NCI-H2081 treated with DMSO at 0.1 percent for 48 hours (cell line): ENCODE results near the gene AGXT.

Experiments used
- DNase-seq: peaks from one replicate; lab custom pipeline; 2025; lab: John Stamatoyannopoulos, UW

The AGXT gene

DNA sequence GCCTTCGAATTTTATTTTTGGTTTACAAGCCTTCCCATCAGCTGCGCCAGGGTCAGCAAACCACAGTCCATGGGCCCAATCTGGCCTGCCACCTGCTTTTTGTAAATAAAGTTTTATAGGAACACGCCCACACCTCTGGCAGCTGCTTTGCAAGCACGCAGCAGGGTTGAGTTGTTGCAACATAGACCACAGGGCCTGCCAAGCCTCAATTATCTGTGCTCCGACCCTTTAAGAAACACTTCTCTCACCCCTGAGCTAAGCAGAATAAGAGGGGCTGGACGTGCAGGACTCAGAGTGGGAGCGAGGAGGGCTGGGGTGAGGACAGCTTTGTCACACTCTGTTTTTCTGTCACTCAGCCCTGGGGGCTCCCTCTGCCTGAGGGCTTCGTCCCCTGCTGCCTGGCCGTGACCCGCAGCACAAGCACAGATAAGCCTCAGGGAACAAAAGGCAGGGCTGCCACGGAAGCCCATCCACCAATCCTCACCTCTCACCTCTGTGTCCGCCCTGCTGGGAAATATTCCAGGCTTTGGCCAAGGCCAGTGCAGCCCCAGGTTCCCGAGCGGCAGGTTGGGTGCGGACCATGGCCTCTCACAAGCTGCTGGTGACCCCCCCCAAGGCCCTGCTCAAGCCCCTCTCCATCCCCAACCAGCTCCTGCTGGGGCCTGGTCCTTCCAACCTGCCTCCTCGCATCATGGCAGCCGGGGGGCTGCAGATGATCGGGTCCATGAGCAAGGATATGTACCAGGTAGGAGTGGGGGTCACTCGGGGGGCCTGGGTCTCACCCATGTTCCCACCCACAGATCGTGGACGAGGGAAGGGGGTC lies at the start of gene AGXT:
TSS of gene AGXT (plus strand) at position 539 of the 823 bp plus-strand sequence. CDS start at position 581, 42 bp downstream.
- peak; percentile 41 for DNase-seq

DNA sequence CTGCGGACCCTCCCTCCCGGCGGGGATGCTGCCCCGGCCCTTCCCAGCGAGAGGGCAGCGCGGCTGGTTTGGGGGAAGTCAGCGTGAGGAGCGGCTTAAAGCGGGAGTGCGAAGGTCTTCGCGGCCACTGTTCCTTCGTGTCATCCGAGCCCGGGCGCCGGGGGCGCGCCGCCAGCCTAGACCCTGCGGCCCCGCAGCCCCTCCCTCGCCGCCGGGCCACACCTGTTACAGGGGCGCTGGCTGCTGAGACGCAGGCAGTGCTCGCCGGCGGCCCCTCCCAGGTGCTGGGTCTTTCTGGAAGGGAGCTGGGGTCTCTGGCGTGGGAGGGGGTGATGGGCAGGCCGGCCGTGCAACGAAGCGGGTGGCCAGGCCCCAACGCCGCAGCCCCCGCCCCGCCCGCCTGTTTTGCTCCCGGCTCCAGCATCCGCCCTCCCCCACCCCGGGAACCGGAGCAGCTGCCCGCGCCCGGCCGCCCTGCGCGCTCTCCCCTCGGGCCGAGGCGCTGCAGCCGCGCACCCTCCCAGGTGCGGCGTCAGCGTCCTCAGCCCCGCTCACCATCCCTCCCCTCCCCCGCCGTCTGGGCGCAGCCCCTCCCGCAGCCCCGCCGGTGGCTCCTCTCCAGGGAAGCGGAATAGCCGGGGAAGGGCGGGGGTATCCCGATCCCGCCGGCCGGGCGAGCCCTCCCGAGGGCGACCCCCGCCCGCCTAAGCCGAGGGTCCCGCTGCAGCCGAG lies 49.3 kb upstream of the AGXT start:
- DNase-seq: no peak

DNA sequence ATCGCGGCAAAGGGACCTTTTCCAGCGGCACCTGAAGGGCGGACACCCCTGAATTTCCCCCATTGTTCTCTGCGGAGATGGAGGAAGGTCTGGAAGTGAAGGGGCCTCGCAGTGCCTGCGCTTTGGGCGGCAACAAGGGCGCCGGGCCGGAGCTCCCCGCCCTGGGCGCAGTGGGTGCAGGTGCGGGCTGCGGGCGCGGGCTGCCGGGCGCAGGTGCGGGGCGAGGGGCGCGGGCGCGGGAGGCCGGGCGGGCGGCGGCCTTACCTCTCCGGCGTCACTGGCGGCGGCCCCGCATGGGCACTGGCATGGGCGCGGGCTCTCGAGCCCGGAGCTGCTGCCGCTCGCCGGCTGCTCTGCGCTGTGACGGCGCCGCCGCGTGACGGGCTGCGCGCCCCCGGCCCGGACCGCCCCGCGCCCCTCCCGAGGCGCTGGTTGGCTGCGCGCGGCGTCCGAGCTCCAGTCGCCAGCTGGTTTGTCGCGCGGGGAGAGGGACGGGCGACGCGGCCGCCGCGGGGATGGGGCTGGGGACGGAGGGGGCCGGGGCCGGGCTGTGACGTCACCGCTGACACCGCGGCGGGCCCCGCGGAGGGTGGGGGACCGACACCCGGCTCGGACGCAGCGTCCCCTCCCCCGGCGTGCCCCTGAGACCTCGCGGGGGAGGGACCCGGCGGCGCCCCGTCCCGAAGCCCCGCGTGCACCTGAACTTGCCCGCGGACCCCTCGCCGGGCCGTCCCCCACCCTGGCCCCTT lies 48.6 kb upstream of the AGXT start, which contains the start of gene KIF1A:
TSS of gene KIF1A (minus strand) at position 362 of the 749 bp plus-strand sequence. CDS start 22,467 bp downstream, outside the sequence.
- DNase-seq: peak; percentile 75

DNA sequence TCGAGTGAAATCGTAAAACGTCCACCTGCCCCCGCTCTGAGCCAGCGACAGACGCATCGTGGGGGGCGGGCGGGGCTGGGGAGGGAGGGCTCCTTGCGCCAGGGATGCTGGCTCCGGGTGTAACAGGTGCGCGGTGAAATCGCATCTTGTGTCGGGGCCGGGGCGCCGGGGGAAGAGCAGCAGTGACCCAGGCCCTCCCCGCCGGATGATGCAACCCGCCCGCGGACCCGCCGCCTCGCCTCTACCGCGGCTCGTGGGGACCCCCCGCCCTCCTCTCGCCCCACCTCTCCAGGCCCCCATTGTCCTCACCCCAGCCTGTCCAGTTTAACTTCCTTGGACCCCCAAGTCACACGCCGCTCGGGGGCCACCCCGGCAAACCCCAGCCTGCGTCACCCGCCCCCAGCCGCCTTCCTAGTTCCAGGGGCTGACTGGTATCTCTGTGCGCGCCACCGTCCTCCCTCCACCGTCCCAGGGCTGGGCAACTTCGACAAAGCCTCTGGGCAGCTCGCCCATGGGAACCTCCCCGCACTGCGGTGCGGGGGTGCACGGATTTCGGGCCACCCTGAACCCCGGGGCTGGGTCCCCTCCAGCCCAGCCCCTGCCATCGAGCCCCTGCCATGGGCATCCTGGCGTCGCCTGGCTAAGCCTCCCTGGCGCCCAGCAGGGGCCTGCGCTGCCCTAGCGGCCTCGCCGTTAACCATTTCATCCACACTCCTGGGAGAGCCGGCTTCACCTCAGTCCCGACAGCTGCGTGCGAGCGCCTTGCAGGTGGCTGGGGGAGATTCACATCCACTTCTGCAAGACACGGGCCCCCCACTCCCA lies 47.8 kb upstream of the AGXT start:
- DNase-seq: peak; percentile 38

DNA sequence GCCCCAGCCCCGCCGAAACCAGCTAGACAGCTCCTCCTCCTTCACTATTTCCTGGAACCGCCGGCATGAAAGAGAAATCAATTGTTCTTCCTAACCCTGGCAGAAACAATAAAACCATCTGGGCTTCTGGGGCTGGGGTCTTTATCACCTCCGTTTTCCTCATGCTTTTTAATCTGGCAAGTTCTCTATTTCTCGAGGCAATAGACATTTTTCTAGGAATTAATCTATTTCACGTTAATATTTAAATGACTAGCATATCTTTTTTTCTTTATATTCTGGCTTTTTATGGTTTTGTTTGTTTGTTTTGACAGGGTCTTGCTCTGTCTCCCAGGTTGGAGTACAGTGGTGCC lies 47.2 kb upstream of the AGXT start:
- no peak for DNase-seq

DNA sequence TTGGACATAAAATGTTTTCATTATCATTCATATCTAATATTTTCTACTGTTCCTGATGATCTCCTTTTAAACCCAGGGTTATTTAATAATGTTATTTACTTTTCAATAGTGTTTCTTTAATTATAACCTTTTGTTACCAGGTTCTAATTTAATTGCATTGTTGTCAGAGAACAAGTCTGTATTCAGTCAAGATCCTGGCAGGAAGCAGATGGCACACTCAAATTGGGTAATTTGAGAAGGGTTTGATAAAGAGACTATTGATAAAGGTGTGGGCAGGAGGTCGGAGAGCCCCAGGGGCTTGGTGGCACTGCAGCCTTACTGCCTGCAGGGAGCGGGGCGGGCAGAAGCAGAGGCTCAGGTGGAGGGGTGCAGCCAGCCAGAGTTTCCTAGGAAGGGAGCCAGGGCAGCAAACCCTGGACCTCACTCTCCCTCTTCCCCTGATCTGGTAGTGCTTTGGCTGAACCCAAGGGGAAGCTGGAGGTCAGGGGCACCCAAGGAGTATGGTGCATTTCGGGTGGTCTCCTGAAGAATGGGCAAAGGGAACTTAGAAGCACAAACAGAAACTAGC lies 46.3 kb upstream of the AGXT start:
- peak; percentile 59 for DNase-seq

DNA sequence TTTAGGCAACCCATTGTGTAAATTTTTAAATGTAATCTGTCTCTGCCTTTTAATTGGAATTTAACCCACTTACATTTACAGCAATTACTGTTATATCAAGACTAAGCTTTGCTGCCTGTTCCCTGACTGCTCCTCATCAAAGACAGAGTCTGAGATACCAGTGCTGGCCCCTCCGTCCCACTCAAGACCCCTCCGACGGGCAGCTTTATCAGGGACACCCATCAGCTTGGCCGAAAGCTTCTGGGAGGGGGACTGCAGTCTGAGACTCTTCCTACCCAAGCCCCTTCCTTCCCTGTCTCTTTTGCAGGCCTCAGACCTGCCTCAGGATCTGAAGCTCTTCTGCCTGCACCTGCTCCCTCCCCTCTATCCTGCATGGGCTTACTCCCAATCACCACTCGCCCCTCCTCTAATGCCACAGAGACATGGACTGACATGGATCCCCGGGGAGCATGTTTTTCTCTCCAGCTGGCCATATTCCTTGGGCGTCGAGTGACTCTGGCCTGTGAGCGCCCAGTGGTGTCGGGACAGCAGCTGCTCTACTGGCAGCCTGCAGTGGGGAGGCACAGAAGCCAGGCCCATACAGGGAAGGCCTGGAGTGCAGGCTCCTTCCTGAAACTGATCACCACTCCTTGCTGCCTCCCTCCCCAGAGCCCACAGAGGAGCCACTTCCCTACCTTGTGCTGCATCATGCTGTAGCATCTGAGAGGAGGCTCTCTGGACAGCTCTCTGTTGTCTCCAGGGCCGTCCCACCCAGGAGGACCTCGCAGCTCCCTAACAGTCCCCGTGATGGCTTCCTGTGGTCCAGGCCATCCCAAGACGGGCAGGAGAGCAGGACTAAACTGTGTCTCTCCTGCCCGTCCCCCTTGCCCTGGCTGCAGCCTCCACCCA lies 44.9 kb upstream of the AGXT start:
- DNase-seq: no peak

DNA sequence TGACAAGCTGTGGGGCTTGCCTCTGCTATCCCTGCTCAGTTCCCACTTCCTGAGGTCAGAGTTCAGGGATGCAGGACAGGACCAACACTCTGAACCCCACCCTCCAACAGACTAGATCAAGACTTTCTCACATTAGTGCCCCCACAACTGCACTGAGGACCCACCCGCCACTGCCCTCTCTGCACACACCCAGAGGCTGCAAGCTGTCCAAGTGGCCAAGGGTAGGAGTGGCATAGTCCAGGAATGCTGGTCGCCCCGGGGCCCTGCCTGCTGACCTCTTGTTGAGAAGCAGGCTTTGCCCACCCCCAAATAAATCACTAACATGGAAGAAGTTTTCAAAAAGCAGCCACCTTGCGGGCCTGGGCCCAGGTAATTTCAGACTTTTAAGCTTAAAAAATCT lies 43.1 kb upstream of the AGXT start:
- no peak for DNase-seq

DNA sequence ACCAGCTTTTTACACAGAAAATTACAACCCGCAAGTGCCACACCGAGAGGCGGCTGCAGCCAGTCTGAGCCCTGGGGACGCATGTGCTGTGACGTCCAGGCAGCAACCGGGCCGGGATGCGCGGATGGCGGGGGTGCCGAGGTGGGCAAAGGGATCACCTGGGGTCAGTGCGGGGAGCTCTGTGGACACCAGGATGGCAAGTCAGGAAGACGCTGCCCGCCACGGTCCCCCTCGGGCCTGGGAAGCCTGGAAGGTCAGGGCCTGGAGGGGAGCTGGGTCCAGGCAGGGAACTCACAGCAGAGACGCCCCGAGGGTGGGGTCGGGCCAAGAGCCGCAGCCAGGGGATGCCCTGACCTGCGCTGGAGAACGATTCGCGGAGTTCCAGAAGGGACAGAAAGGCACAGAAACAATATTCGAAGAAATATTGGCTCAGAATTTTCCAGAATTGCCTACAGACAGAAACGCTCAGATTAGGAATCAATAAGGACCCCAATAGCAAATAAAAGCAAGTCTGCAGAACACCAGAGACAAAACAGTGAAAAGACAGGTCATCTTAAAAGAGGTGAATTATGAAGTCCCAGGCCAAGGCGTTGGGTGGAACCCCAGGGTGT lies 36.9 kb upstream of the AGXT start:
- DNase-seq: no peak

DNA sequence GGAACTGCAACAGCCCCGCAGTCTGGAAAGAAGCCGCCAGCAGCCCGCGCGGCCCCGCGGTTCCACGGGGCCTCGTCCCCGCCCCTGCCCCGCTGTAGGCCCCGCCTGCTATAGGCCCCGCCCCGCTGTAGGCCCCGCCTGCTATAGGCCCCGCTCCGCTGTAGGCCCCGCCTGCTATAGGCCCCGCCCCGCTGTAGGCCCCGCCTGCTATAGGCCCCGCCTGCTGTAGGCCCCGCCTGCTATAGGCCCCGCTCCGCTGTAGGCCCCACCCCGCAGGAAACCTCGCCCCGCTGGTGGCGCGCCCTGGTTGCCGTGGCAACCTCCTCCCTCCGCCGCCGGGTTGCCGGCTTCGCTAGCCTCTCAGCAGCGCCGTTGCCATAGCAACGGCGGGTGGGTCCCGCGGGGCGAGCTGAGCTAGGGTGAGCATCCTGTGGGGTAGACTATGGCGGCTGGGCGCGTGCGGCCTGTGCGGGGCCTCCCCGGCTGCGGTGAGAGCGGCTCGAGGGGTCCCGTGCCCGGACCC lies 36.4 kb upstream of the AGXT start:
- peak; percentile 73 for DNase-seq

DNA sequence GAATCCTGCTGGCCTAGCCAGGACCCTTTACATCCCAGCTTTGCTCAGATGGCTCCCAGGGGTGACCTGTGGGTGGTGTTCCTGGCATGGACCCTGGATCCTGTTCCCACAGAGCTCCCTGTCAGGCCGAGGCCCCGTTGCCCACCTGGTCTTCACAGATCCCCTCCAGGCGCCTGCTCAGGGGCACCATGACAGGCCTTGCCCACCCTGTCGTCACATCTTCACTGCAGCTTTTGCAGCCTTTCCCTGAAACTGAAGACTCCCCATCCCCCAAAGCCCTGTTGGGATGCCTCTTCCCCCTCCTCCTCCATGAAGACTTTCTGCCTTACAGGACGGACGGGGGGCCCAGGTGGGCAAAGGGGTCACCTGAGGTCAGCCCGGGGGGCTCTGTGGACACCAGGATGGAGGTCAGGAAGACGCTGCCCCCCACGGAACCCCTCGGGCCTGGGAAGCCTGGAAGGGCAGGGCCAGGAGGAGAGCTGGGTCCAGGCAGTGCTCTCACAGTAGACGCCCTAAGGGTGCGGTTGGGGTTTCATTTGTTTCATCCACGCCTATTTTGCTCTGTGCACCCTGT lies 35.6 kb upstream of the AGXT start:
- DNase-seq: no peak

DNA sequence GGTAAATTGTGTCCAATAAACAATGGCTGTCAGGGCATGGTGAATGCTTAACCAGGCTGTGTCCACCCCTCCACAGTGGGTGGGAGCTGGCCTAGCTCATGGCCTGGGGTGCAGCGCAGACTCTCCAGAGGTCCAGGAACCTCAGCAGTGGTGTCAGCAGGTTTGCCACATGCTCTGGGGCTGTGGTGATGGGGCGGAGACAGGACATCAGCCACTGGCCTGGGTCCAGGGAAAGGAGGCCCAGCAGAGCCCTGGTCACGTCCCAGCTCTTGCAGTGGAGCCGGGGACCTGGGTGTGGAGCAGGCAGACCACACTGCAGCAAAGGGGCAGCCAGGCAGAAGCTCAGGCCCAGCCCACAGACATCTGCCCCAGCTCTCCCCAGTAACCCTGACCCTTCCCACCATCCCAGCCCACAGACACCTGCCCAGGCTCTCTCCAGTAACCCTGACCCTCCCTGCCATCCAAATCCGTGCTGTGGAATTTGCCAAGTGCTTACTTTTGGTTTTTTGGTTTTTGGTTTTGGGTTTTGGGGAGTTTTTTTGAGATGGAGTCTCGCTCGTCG lies 34.8 kb upstream of the AGXT start:
- DNase-seq: no peak

DNA sequence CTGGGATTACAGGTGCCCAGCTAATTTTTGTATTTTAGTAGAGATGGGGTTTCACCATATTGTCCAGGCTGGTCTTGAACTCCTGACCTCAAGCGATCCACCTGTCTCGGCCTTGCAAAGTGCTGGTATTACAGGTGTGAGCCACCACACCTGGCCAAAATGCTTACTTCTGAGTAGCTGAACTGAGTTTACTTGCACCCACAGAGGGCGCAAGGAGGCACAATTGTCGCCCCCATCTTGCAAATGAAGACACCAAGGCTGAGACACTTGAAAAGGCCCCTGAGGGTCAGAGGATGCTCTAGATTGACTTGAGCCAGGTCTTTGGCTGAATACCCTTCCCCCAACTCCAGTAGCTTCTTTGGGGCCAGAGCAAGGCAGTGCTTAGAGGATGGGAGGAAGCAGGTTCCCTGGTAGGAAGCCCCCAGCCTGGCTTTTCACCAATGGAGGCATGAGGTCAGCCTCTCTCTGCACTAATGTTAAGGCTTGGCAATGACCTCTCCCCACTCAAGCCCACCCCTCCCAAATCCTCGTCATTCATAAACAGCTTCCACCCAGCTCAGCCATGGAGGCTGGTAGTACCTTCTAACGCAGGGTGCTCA lies 34.1 kb upstream of the AGXT start:
- no peak for DNase-seq

DNA sequence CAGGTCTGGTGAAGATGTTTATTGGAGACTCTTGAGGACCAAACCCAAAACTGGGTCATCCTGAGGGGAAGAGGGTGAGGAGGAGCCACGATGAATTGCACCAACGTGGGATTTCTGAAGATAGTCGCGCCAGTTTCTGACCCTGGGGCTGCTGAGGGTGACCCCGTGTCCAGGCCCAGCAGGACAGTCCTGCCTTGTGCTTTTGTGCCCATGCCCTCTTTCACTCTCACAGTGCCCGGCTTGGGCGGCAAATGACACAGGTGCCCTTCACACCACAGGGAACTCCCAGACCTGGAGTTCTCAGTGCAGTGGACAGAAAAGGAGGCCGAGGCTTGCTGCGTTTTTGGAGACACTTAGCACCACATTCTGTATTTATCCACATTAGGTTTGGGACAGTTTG lies 33.1 kb upstream of the AGXT start:
- DNase-seq: no peak

DNA sequence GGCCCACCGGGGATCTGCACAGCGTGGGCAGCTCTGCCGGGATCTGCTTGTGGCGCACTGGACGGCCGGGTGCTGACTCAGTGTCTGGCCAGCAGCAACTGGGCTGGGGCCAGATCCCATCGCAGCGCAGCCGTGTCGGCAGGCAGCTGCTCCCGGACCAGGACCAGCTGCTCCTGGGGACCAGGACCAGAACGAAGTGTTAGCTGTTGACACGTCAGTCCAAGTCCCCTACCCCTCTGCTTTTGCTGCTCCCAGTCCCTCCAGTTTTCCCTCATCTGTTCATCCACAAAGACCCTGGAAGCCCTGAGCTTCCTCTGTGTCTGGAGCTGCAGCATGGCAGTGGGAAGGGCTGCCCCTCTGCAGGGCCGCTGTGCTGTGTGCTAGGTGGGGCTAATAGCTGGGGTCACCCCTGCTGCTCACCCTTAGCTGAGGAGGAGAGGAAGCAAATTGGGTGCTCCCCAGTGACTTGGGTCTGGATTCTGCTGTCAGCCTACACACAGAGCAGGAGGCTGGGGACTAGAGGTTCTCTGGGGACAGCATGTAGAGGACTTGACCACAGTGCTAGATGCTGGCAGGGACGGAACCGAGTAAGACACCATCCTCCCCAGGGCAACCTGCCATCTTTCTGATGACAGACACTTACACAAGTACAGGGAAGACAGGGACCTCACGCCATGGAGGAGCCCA lies 31.7 kb upstream of the AGXT start:
- no peak for DNase-seq

DNA sequence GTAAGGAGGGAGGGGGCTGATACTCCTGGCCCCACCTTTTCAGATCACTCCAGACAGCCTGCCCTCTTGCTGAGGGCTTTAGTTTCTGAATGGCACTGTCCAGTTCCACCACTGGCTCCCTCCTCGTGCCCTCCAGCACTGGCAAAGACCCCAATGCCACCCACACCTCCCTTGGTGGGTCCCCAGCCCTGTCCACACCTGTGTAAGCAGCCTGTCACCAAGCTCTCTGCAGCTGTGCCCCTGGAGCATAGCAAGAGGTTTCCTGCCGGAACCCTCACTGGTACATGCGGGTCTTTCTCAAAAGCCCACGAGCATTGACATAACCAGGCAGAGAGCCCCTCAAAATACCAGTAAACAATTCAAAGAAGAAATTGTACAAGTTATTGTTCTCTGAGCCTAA lies 31.0 kb upstream of the AGXT start:
- DNase-seq: no peak

DNA sequence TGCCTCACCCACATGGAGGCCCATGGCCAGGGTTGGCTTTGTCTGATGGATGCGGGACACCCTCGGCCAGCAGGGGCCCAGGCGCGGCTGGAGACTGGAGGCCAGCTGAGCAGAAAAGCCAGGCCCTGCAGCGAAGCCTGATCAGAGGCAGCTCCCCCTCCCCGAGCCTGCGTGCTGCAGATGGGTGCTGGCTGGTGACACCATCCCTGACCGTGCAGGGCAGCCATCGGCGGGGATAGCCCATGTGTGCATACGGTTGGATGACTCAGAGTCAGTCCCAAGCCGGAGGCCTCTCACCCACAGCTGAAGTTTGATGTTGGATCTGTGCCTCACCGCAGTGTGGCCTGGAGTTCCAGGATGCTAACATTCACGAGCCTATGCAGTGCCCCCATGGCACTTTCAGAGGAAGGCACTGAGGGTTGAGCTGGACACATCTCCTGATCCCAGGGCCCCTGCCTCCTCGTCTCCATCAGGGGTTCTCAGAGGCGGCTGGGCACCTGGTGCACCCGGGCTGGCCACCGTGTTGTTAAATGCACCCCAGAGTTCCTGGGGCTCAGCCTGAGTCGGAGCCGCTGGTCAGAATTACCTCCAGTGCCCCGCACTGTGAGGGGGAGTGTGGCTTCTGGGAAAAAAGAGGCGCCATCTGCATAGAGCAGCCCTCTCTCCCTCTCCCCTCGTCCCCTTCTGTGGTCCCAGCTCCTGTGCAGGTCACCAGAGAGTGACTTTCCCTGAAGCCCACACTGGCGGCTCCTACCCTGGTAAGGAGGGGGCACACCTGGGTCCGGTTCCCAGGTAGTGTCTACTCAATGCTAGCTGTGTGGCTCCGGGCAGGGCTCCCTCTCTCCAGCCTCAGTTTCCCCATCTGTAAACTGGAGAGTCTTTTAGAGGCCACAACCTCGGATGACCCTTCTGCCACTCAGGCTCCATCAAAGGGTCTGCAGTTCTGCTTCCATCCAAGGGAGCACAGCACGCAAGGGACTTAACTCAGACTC lies 29.2 kb upstream of the AGXT start:
- DNase-seq: no peak
